Measurements from ENCODE around the gene TMEM213. TPM values are rescaled to one million over a fixed set of nuclear protein-coding genes. Genes with fewer than 3 reads are reported as not detected.

The TMEM213 gene
- total RNA-seq, 2 donors from 2014 or later: not detected

DNA sequence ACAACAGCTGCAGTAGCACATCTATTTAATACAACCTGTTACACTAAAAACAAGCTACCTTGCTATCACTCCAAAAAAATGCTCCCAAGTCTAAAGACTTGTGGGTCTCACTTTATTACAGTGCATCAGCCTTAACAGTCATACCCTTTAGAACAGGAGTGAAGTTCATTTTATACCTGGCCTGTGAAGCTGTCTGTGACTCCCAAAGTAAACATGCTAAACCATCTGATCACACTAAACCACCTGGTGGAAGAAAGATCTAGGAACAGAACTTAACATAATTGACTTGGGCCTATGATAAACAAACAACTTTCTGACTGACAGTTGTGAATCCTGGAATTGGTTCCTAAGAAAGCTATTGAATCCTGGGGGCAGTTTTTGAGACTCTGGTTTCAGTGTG is 81.1 kb downstream of the TMEM213 start:
- DNase-seq (ENCODE audit: low spot score): no peak
- TF ChIP-seq, protein P1, sequence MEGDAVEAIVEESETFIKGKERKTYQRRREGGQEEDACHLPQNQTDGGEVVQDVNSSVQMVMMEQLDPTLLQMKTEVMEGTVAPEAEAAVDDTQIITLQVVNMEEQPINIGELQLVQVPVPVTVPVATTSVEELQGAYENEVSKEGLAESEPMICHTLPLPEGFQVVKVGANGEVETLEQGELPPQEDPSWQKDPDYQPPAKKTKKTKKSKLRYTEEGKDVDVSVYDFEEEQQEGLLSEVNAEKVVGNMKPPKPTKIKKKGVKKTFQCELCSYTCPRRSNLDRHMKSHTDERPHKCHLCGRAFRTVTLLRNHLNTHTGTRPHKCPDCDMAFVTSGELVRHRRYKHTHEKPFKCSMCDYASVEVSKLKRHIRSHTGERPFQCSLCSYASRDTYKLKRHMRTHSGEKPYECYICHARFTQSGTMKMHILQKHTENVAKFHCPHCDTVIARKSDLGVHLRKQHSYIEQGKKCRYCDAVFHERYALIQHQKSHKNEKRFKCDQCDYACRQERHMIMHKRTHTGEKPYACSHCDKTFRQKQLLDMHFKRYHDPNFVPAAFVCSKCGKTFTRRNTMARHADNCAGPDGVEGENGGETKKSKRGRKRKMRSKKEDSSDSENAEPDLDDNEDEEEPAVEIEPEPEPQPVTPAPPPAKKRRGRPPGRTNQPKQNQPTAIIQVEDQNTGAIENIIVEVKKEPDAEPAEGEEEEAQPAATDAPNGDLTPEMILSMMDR (IDR thresholded peaks at IDR 0.05): no peak
- H3K36me3 ChIP-seq: no peaks in the 10 kb centered on the region
- no peak for ATAC-seq (ENCODE audit: insufficient number of reproducible peaks, low FRiP score, low read depth)
- no peaks in the 10 kb centered on the region for H3K27me3 ChIP-seq (replicated peaks; ENCODE audit: insufficient read depth)
- H3K4me3 ChIP-seq: no peak overlapping the region
- H3K9me3 ChIP-seq: no peaks in the 10 kb centered on the region
- no peak overlapping the region for H3K27ac ChIP-seq
- H3K4me1 ChIP-seq (ENCODE audit: control insufficient read depth in 1 of 2, low read depth in 2 of 2): no peaks in the 10 kb centered on the region

DNA sequence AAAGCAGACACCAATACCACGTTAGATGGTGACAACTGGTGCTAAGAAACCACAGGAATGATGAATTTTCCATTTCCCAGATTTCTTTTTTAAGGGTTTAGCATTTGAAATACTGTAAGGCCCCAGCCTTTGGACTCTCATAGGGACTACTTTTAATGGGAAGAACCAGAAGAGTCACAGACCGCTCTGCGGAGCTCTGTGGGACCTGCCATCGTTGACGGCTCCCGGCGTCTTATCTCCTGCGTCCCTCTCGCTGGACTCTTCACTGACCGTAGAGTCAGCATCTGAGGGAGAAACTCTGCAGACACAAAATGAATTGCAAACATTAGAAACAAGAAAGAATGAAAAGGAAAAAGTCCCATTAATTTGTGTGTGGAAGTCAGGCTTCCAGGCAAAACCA is 81.6 kb downstream of the TMEM213 start:
- TF ChIP-seq, protein P1 (IDR thresholded peaks at IDR 0.05): no peak
- Histone ChIP-seq H3K27me3 (replicated peaks; ENCODE audit: insufficient read depth) (no peaks in the 10 kb centered on the region), H3K4me3 (no peak overlapping the region), H3K36me3 (no peaks in the 10 kb centered on the region), H3K4me1 (ENCODE audit: control insufficient read depth in 1 of 2, low read depth in 2 of 2) (no peaks in the 10 kb centered on the region), H3K27ac (no peak overlapping the region), H3K9me3 (no peaks in the 10 kb centered on the region)
- ATAC-seq (ENCODE audit: insufficient number of reproducible peaks, low FRiP score, low read depth) (no peak), DNase-seq (ENCODE audit: low spot score) (no peak)

DNA sequence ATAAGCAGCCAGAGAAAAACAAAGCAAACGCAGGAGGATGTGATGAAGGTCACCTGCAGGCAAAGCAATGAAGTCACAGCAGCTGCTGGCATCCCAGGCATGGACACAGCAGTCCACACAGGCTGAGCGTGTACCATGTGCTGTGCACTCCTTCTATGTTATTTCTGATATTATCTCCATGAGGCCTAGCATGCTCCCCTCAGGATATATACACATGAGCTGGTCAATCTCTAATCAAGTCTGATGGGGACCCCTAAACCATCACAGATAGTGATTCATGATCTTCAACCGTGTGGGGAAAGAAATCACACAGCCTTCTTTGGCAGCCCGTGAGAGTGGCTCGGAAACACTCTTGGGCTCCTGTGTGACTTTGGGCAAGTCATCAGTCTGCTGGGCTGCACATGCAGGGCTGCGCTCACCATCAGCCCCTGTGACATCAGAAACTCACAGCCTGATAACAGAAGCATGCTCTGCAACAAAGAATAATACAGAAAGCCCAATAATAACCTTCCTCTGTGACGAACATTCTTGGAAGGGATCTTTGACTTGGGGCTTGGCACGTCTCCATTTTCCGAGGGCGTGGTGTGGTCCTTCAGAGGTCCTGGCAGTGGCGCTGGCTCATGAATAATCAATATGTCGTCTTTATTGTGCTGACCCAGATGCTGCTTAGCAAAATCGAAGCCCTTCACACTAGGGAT is 83.2 kb downstream of the TMEM213 start:
- DNase-seq (ENCODE audit: low spot score) (no peak), ATAC-seq (ENCODE audit: insufficient number of reproducible peaks, low FRiP score, low read depth) (no peak)
- H3K4me1 ChIP-seq (ENCODE audit: control insufficient read depth in 1 of 2, low read depth in 2 of 2): no peaks in the 10 kb centered on the region
- TF ChIP-seq, protein P1 (IDR thresholded peaks at IDR 0.05): no peak
- H3K27ac ChIP-seq: no peak overlapping the region
- H3K9me3 ChIP-seq: no peaks in the 10 kb centered on the region
- H3K36me3 ChIP-seq: no peaks in the 10 kb centered on the region
- H3K27me3 ChIP-seq (replicated peaks; ENCODE audit: insufficient read depth): no peaks in the 10 kb centered on the region
- no peak overlapping the region for H3K4me3 ChIP-seq

DNA sequence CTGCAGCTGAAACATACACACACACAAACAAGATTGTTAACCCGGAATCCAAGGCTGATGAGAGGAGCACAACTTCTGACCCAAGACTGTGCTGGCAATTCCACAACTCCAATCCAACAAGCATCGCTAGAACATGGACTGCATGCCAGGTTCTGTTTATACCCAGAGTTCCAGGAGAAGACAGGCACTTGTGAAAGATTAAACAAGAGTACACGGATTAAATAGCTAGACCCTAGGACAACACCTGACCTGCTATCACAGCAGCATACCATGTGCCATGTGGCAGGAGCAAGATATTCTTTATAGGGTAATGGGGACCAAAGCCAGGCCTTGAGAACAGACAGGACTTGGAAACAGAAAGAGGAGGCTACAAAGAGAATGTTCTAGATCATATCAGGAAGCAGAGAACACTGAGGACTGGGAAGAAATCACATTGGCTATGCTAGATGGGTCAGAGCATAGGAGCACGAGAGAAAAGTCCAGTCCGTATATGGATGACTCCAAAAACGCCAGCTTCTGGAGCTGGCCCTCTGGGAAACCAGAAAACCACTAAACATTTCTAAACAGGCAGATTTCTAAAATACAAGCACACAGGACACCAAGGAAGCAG is 83.9 kb downstream of the TMEM213 start:
- no peaks in the 10 kb centered on the region for H3K4me1 ChIP-seq (ENCODE audit: control insufficient read depth in 1 of 2, low read depth in 2 of 2)
- DNase-seq (ENCODE audit: low spot score) (no peak), ATAC-seq (ENCODE audit: insufficient number of reproducible peaks, low FRiP score, low read depth) (no peak)
- no peak overlapping the region for H3K27ac ChIP-seq
- TF ChIP-seq, protein P1 (IDR thresholded peaks at IDR 0.05): no peak
- H3K36me3 ChIP-seq: no peaks in the 10 kb centered on the region
- no peaks in the 10 kb centered on the region for H3K9me3 ChIP-seq
- H3K4me3 ChIP-seq: no peak overlapping the region
- no peaks in the 10 kb centered on the region for H3K27me3 ChIP-seq (replicated peaks; ENCODE audit: insufficient read depth)

DNA sequence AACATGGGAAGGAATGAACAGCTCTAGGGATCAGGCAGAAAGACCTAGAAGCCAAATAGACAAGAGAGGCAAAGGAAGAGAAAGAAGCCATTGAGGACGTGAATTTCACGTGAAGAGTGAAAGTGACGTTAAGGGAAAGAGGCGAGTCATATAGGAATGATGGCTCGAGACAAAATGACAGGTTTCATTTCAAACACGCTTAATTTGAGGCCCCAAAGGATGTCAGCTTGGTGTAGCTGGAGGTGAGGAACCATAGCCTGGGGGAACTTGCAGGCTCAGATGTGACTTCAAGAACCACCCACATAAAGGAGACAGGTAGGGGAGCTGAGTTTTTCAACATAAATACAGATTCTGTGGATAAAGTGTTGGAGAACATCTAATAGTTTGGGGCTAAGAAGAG is 84.5 kb downstream of the TMEM213 start:
- H3K27ac ChIP-seq: no peak overlapping the region

More for the DNA sequence above, 84.5 kb downstream of the TMEM213 start:
- Histone ChIP-seq H3K27me3 (replicated peaks; ENCODE audit: insufficient read depth) (no peaks in the 10 kb centered on the region), H3K4me3 (no peak overlapping the region), H3K9me3 (no peaks in the 10 kb centered on the region), H3K36me3 (no peaks in the 10 kb centered on the region), H3K4me1 (ENCODE audit: control insufficient read depth in 1 of 2, low read depth in 2 of 2) (no peaks in the 10 kb centered on the region)
- TF ChIP-seq, protein P1 (IDR thresholded peaks at IDR 0.05): no peak
- DNase-seq (ENCODE audit: low spot score) (no peak), ATAC-seq (ENCODE audit: insufficient number of reproducible peaks, low FRiP score, low read depth) (no peak)

Measured in thoracic aorta (tissue), 2 donors.